ENCODE measurements around the gene SERPINA5. TPM values are rescaled to one million over a fixed set of nuclear protein-coding genes. Genes with fewer than 3 reads are reported as not detected.

Gene SERPINA5
- polyA plus RNA-seq, 1 of the 3 experiments (the other 2 are of a cell fraction), result 0.08 TPM

DNA sequence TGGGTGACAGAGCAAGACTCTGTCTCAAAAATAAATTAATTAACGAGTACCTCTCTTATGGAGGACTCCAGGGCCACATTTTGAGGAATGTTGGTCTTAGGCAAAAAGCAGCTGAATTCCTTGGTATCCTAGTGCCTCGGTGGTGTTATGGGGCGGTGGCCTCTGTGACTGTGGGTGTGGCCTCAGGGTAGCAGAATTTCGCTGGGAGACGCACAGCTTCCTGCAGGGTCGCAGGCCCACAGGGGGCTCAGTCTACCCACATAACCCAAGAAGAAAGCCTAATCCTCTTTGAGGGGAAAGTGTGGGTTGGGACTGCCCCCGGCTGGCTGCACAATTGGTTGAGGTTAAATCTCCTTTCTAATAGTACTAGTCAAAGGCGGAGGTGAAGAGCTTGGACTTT, 31.2 kb upstream of the SERPINA5 start:
- H4K20me1 ChIP-seq (ENCODE audit: insufficient read depth), result no peaks in the 10 kb centered on the region
- H3K4me1 ChIP-seq (ENCODE audit: control insufficient read depth in 1 of 2, insufficient read depth in 2 of 2, low read depth in 1 of 2, low read length in 1 of 2), result no peaks in the 10 kb centered on the region

More for the DNA sequence above, 31.2 kb upstream of the SERPINA5 start:
- WGBS (ENCODE audit: low lambda C conversion rate), result 74% methylated on average over 4 of the region's 8 CpGs
- Histone ChIP-seq H3F3A (replicated peaks; ENCODE audit: insufficient read depth) (no peaks in the 10 kb centered on the region), H3K9me2 (no peaks in the 10 kb centered on the region), H3K4me3 (ENCODE audit: low read depth in 2 of 2, low read length in 1 of 2) (no peak overlapping the region), H3K36me3 (replicated peaks in 1 of 2; ENCODE audit: control insufficient read depth in 1 of 2, insufficient read depth in 2 of 2, low read length in 1 of 2) (no peaks in the 10 kb centered on the region), H3K4me2 (no peak overlapping the region), H3K9ac (no peak overlapping the region), H3K27ac (ENCODE audit: low read depth in 2 of 2, low read length in 1 of 2) (no peak overlapping the region), H3K9me3 (no peaks in the 10 kb centered on the region), H3K27me3 (ENCODE audit: insufficient read depth) (no peaks in the 10 kb centered on the region), H2AFZ (ENCODE audit: low read depth) (no peak overlapping the region), H3K79me2 (ENCODE audit: insufficient read depth) (no peaks in the 10 kb centered on the region)
- DNase-seq, result no peak
- no peak for TF ChIP-seq FOXJ3 (CRISPR knock-in tag; IDR thresholded peaks at IDR 0.05)
- TF ChIP-seq, protein P1, sequence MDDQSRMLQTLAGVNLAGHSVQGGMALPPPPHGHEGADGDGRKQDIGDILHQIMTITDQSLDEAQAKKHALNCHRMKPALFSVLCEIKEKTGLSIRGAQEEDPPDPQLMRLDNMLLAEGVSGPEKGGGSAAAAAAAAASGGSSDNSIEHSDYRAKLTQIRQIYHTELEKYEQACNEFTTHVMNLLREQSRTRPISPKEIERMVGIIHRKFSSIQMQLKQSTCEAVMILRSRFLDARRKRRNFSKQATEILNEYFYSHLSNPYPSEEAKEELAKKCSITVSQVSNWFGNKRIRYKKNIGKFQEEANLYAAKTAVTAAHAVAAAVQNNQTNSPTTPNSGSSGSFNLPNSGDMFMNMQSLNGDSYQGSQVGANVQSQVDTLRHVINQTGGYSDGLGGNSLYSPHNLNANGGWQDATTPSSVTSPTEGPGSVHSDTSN (IDR thresholded peaks at IDR 0.05), result no peak
- TF ChIP-seq, protein P2, sequence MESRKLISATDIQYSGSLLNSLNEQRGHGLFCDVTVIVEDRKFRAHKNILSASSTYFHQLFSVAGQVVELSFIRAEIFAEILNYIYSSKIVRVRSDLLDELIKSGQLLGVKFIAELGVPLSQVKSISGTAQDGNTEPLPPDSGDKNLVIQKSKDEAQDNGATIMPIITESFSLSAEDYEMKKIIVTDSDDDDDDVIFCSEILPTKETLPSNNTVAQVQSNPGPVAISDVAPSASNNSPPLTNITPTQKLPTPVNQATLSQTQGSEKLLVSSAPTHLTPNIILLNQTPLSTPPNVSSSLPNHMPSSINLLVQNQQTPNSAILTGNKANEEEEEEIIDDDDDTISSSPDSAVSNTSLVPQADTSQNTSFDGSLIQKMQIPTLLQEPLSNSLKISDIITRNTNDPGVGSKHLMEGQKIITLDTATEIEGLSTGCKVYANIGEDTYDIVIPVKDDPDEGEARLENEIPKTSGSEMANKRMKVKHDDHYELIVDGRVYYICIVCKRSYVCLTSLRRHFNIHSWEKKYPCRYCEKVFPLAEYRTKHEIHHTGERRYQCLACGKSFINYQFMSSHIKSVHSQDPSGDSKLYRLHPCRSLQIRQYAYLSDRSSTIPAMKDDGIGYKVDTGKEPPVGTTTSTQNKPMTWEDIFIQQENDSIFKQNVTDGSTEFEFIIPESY (IDR thresholded peaks at IDR 0.05; ENCODE audit: borderline replicate concordance, low read depth), result no peak
- no peak for TF ChIP-seq NRF1 (IDR thresholded peaks at IDR 0.05; ENCODE audit: low read depth, low read length)
- no peak for TF ChIP-seq USF2 (IDR thresholded peaks at IDR 0.05; ENCODE audit: borderline replicate concordance, low read depth, low read length)
- TF ChIP-seq CTCF (IDR thresholded peaks at IDR 0.05), result no peak
- no peak for TF ChIP-seq TCF12 (IDR thresholded peaks at IDR 0.05)
- no peak for TF ChIP-seq MEF2A (IDR thresholded peaks at IDR 0.05; ENCODE audit: borderline replicate concordance, low read depth)
- TF ChIP-seq GABPA (IDR thresholded peaks at IDR 0.05; ENCODE audit: low read depth), result no peak
- no peak for TF ChIP-seq SMC3 (IDR thresholded peaks at IDR 0.05; ENCODE audit: low read depth, low read length)
- no peak for TF ChIP-seq MXI1 (IDR thresholded peaks at IDR 0.05; ENCODE audit: low read depth, low read length)
- TF ChIP-seq GATA2 (CRISPR knock-in tag; IDR thresholded peaks at IDR 0.05), result no peak
- TF ChIP-seq, protein P3, sequence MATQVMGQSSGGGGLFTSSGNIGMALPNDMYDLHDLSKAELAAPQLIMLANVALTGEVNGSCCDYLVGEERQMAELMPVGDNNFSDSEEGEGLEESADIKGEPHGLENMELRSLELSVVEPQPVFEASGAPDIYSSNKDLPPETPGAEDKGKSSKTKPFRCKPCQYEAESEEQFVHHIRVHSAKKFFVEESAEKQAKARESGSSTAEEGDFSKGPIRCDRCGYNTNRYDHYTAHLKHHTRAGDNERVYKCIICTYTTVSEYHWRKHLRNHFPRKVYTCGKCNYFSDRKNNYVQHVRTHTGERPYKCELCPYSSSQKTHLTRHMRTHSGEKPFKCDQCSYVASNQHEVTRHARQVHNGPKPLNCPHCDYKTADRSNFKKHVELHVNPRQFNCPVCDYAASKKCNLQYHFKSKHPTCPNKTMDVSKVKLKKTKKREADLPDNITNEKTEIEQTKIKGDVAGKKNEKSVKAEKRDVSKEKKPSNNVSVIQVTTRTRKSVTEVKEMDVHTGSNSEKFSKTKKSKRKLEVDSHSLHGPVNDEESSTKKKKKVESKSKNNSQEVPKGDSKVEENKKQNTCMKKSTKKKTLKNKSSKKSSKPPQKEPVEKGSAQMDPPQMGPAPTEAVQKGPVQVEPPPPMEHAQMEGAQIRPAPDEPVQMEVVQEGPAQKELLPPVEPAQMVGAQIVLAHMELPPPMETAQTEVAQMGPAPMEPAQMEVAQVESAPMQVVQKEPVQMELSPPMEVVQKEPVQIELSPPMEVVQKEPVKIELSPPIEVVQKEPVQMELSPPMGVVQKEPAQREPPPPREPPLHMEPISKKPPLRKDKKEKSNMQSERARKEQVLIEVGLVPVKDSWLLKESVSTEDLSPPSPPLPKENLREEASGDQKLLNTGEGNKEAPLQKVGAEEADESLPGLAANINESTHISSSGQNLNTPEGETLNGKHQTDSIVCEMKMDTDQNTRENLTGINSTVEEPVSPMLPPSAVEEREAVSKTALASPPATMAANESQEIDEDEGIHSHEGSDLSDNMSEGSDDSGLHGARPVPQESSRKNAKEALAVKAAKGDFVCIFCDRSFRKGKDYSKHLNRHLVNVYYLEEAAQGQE (IDR thresholded peaks at IDR 0.05; ENCODE audit: low read depth, low read length), result no peak
- TF ChIP-seq RXRA (IDR thresholded peaks at IDR 0.05; ENCODE audit: borderline replicate concordance, low read depth), result no peak
- no peak for TF ChIP-seq RFX5 (IDR thresholded peaks at IDR 0.05; ENCODE audit: low read length)
- TF ChIP-seq, protein P4, sequence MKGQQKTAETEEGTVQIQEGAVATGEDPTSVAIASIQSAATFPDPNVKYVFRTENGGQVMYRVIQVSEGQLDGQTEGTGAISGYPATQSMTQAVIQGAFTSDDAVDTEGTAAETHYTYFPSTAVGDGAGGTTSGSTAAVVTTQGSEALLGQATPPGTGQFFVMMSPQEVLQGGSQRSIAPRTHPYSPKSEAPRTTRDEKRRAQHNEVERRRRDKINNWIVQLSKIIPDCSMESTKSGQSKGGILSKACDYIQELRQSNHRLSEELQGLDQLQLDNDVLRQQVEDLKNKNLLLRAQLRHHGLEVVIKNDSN (IDR thresholded peaks at IDR 0.05; ENCODE audit: borderline replicate concordance, low read depth), result no peak
- no peak for TF ChIP-seq FOSL2 (IDR thresholded peaks at IDR 0.05; ENCODE audit: borderline replicate concordance, low read depth)
- no peak for TF ChIP-seq CHD2 (IDR thresholded peaks at IDR 0.05; ENCODE audit: low read length, partially characterized antibody)
- ChIA-PET CTCF (interaction anchor here (0.7 to 3.2 kb wide), 14 partner anchors 9 to 60 kb away, joined by 3 to 49 read pairs (median 3); partner anchors contain the start of gene SERPINA4), POLR2A (no interaction called here)

Measured in SK-N-SH (cell line).